HepG2 (cell line): ENCODE data around the gene ESF1. TPM values are rescaled to one million over a fixed set of nuclear protein-coding genes. Genes with fewer than 3 reads are reported as not detected.
A peak's percentile ranks its signal among the peaks of the same experiment; 100 is the strongest.

Source experiments
- CREB1 ChIP-seq, 2 experiments: fragments of 450-650 bp in 1 of 2; IDR thresholded peaks; 2 replicates each; pipeline ENCODE4 v1.6.1; 2016 to 2017; ENCODE audit warnings: control low read depth in 1 of 2, mild to moderate bottlenecking in 1 of 2, missing compliant biosample characterization in 1 of 2, missing genetic modification characterization in 1 of 2
- ELF3 ChIP-seq: IDR thresholded peaks from 2 replicates; pipeline ENCODE4 v1.6.1; 2016; ENCODE audit warnings: missing genetic modification reagents, missing compliant biosample characterization
- ESRRA ChIP-seq: sonication (generic); formaldehyde crosslinking; IDR thresholded peaks from 2 replicates; pipeline ENCODE4 v1.5.1; 2020; ENCODE audit warnings: mild to moderate bottlenecking, low read depth, missing genetic modification reagents
- FLYWCH1 ChIP-seq: sonication (generic); formaldehyde crosslinking; IDR thresholded peaks from 2 replicates; pipeline ENCODE4 v1.8.1; 2023; ENCODE audit warnings: mild to moderate bottlenecking, missing genetic modification reagents
- FOSL2 ChIP-seq: sonication (generic); formaldehyde crosslinking; IDR thresholded peaks from 2 replicates; pipeline ENCODE4 v1.4.0; 2020; ENCODE audit warnings: missing genetic modification reagents
- FOXJ3 ChIP-seq: sonication (generic); formaldehyde crosslinking; IDR thresholded peaks from 2 replicates; pipeline ENCODE4 v1.4.0; 2020; ENCODE audit warnings: missing genetic modification reagents, mild to moderate bottlenecking, borderline replicate concordance
- HDAC1 ChIP-seq: sonication (generic); formaldehyde crosslinking; IDR thresholded peaks from 2 replicates; pipeline ENCODE4 v1.5.1; 2020; ENCODE audit warnings: mild to moderate bottlenecking, missing genetic modification reagents
- HNF4G ChIP-seq, 2 experiments: sonication (generic) in 1 of 2; formaldehyde crosslinking in 1 of 2; IDR thresholded peaks; 2 replicates each; pipeline versions ENCODE4 v1.4.0 to v1.6.1; 2011 to 2020; ENCODE audit warnings: borderline replicate concordance in 2 of 2, low read depth in 2 of 2, mild to moderate bottlenecking in 2 of 2, low read length in 1 of 2, missing genetic modification reagents in 1 of 2, moderate library complexity in 1 of 2
- HNRNPUL1 ChIP-seq: fragments of 200-400 bp; formaldehyde crosslinking; IDR thresholded peaks from 2 replicates; pipeline ENCODE4 v1.6.1; 2017; ENCODE audit warnings: low read depth, mild to moderate bottlenecking, low read length, moderate library complexity
- MATR3 ChIP-seq: sonication (generic); formaldehyde crosslinking; IDR thresholded peaks from 2 replicates; pipeline ENCODE4 v1.4.0; 2020; ENCODE audit warnings: missing genetic modification reagents
- MXD4 ChIP-seq: IDR thresholded peaks from 2 replicates; pipeline ENCODE4 v1.6.1; 2016; ENCODE audit warnings: mild to moderate bottlenecking, missing biosample characterization, missing genetic modification reagents
- NFIB ChIP-seq: sonication (generic); formaldehyde crosslinking; IDR thresholded peaks from 2 replicates; pipeline ENCODE4 v1.9.0; 2021; ENCODE audit warnings: missing genetic modification reagents, mild to moderate bottlenecking, borderline replicate concordance
- POLR2A ChIP-seq, 2 experiments: IDR thresholded peaks; 2 replicates each; pipeline ENCODE4 v1.6.1; 2011; ENCODE audit warnings: low read depth in 2 of 2, low read length in 2 of 2, mild to moderate bottlenecking in 1 of 2, moderate library complexity in 1 of 2; ENCODE audit not compliant: insufficient read depth in 1 of 2
- RXRA ChIP-seq: sonication (generic); formaldehyde crosslinking; IDR thresholded peaks from 2 replicates; pipeline ENCODE4 v1.5.1; 2020; ENCODE audit warnings: missing genetic modification reagents
- SAP130 ChIP-seq: IDR thresholded peaks from 2 replicates; pipeline ENCODE4 v1.6.1; 2016; ENCODE audit warnings: low read depth
- TEAD3 ChIP-seq: optimal IDR thresholded peaks from 2 replicates; pipeline ENCODE3; 2016; ENCODE audit warnings: borderline replicate concordance
- TRIM24 ChIP-seq: sonication (generic); formaldehyde crosslinking; IDR thresholded peaks from 2 replicates; pipeline ENCODE4 v1.8.0; 2022; ENCODE audit warnings: mild to moderate bottlenecking, missing genetic modification reagents
- ZBTB42 ChIP-seq: sonication (generic); formaldehyde crosslinking; IDR thresholded peaks from 2 replicates; pipeline ENCODE4 v1.5.0; 2020; ENCODE audit warnings: mild to moderate bottlenecking, missing genetic modification reagents
- ZFY ChIP-seq: sonication (generic); formaldehyde crosslinking; IDR thresholded peaks from 2 replicates; pipeline ENCODE4 v1.4.0; 2020; ENCODE audit warnings: missing genetic modification reagents
- ZFYVE20 ChIP-seq: sonication (generic); formaldehyde crosslinking; IDR thresholded peaks from 2 replicates; pipeline ENCODE4 v1.8.0; 2023; ENCODE audit warnings: low read depth, mild to moderate bottlenecking, moderate library complexity, missing genetic modification reagents, borderline replicate concordance
- ZNF180 ChIP-seq: sonication (generic); formaldehyde crosslinking; IDR thresholded peaks from 2 replicates; pipeline ENCODE4 v1.4.0; 2020; ENCODE audit warnings: low read depth, missing genetic modification reagents, borderline replicate concordance
- ZNF260 ChIP-seq: sonication (generic); formaldehyde crosslinking; IDR thresholded peaks from 2 replicates; pipeline ENCODE4 v1.4.0; 2020; ENCODE audit warnings: missing genetic modification reagents, low read depth, mild to moderate bottlenecking, borderline replicate concordance
- ZNF552 ChIP-seq: sonication (generic); formaldehyde crosslinking; IDR thresholded peaks from 2 replicates; pipeline ENCODE4 v1.9.0; 2022; ENCODE audit warnings: missing genetic modification reagents, mild to moderate bottlenecking, borderline replicate concordance
- ZNF615 ChIP-seq: sonication (generic); formaldehyde crosslinking; IDR thresholded peaks from 2 replicates; pipeline ENCODE4 v1.5.0; 2020; ENCODE audit warnings: mild to moderate bottlenecking, missing genetic modification reagents, borderline replicate concordance
- ZNF772 ChIP-seq: sonication (generic); formaldehyde crosslinking; IDR thresholded peaks from 2 replicates; pipeline ENCODE4 v1.5.0; 2020; ENCODE audit warnings: mild to moderate bottlenecking, missing genetic modification reagents
- ZNF781 ChIP-seq: sonication (generic); formaldehyde crosslinking; IDR thresholded peaks from 2 replicates; pipeline ENCODE4 v1.5.1; 2020; ENCODE audit warnings: borderline replicate concordance, mild to moderate bottlenecking, missing genetic modification reagents; ENCODE audit errors: not compliant biosample characterization
- ZNF782 ChIP-seq: sonication (generic); formaldehyde crosslinking; IDR thresholded peaks from 2 replicates; pipeline ENCODE4 v1.4.0; 2020; ENCODE audit warnings: missing genetic modification reagents, mild to moderate bottlenecking, borderline replicate concordance
- ZNF883 ChIP-seq: sonication (generic); formaldehyde crosslinking; IDR thresholded peaks from 2 replicates; pipeline ENCODE4 v1.5.1; 2020; ENCODE audit warnings: mild to moderate bottlenecking, missing genetic modification reagents; ENCODE audit errors: not compliant biosample characterization
- polyA plus RNA-seq, 8 experiments: library from polyadenylated mRNA; depleted of rRNA in 3 of 8; stranded (reverse) in 7 of 8; unstranded in 1 of 8; fragments of >200 nt; fragmentation: Illumina TruSeq in 4 of 8; extraction: Trizol in 4 of 8; gene quantifications; 2 replicates each; pipeline versions ENCODE4 v1.2.1 to v1.2.3, GENCODE V29; 2011 to 2016; ENCODE audit warnings: low read depth in 4 of 8, missing spikeins in 1 of 8, mixed read lengths in 1 of 8; ENCODE audit not compliant: insufficient read depth in 1 of 8
- total RNA-seq, 5 experiments: library from RNA; depleted of rRNA; stranded (reverse); fragments of >200 nt; fragmentation: Illumina TruSeq; extraction: Trizol; gene quantifications; 2 replicates each; pipeline ENCODE4 v1.2.3, GENCODE V29; 2016; ENCODE audit warnings: low read depth in 1 of 5
- TF ChIP-seq, protein P1 (sequence below): sonication (generic); formaldehyde crosslinking; IDR thresholded peaks from 2 replicates; pipeline ENCODE4 v1.4.0; 2020; ENCODE audit warnings: mild to moderate bottlenecking, missing genetic modification reagents
- TF ChIP-seq, protein P2 (sequence below): sonication (generic); formaldehyde crosslinking; IDR thresholded peaks from 2 replicates; pipeline ENCODE4 v1.4.0; 2020; ENCODE audit warnings: mild to moderate bottlenecking, missing genetic modification reagents

Gene ESF1
- total and polyA plus RNA-seq, 2 of the 13 experiments (the other 11 are each of a cell fraction or from before 2014, with no cell fraction given) = 7.3 to 66.9 TPM

DNA sequence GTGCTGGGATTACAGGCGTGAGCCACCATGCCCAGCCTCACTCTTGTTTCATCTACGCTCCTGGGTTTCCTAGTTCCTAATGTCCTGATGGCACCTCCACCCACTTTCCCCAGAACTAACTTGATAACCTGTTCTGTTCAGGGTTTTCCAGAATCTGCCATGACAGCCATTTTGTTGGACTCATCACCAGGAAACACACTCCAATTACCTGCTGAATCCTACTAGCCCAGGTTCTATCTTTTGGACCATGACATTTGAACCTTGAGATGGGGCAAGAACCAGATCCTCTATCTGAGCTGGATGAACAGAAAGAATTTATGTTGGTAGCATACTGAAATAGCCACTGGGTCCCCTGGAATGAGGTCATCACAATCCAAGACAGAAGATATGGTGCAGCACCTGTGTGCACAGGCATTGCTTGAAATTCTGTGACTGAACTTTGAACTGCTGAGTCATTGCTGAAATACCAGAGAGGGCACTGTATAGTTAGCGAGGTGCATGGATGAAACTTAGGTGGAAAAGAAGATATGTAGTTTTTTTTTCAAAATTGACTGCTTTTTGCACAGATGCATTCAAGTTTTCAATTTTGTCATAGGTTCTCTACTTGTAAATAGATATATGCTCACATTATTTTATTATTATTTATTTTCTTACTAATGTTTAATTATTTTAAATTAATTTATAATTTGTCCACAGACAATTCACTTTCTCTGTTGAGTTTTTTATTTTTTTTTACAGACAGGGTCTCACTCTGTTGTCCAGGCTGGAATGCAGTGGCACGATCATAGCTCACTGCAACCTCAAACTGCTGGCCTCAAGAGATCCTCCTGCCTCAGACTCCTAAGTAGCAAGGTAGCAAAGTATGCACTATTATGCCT is 103.2 kb downstream of the ESF1 start (continued):
- TF ChIP-seq ZNF782 (CRISPR knock-in tag) (no peak), FOXJ3 (0 out of 2 replicates have a peak, but pooled peaks have one; percentile 16), HNRNPUL1 (no peak), ZNF615 (CRISPR knock-in tag) (no peak), ZNF552 (no peak), TRIM24 (CRISPR knock-in tag) (peak; percentile 75; the same call in 1 of the 2 replicates), ZNF781 (CRISPR knock-in tag) (peak; percentile 72), NFIB (CRISPR knock-in tag) (no peak), ESRRA (peak; percentile 73; the same call in 1 of the 2 replicates), ZFY (CRISPR knock-in tag) (no peak), CREB1 (IDR thresholded peaks at IDR 0.05) (peak; percentile 81), CREB1 (CRISPR knock-in tag; IDR thresholded peaks at IDR 0.05) (no peak), ELF3 (CRISPR knock-in tag) (peak; percentile 72), ZNF260 (CRISPR knock-in tag) (no peak), MXD4 (CRISPR knock-in tag) (no peak), ZNF772 (0 out of 2 replicates have a peak, but pooled peaks have one; percentile 54), FOSL2 (peak; percentile 100), FLYWCH1 (CRISPR knock-in tag) (no peak), SAP130 (CRISPR knock-in tag) (peak; percentile 80), RXRA (CRISPR knock-in tag) (no peak; the same call in 1 of the 2 replicates), HDAC1 (CRISPR knock-in tag) (peak; percentile 69), MATR3 (CRISPR knock-in tag) (no peak), ZNF180 (CRISPR knock-in tag) (no peak), POLR2A (IDR thresholded peaks at IDR 0.05; ENCODE audit: insufficient read depth in 1 of 2, low read depth in 2 of 2, low read length in 2 of 2) (no peak), HNF4G (IDR thresholded peaks at IDR 0.05; ENCODE audit: borderline replicate concordance, low read depth, low read length) (peak; percentile 97), HNF4G (CRISPR knock-in tag; IDR thresholded peaks at IDR 0.05; ENCODE audit: borderline replicate concordance, low read depth) (peak; percentile 90), ZFYVE20 (CRISPR knock-in tag) (no peak), ZBTB42 (CRISPR knock-in tag) (no peak), TEAD3 (CRISPR knock-in tag) (peak; percentile 98), ZNF883 (CRISPR knock-in tag) (no peak)
- TF ChIP-seq, protein P1, sequence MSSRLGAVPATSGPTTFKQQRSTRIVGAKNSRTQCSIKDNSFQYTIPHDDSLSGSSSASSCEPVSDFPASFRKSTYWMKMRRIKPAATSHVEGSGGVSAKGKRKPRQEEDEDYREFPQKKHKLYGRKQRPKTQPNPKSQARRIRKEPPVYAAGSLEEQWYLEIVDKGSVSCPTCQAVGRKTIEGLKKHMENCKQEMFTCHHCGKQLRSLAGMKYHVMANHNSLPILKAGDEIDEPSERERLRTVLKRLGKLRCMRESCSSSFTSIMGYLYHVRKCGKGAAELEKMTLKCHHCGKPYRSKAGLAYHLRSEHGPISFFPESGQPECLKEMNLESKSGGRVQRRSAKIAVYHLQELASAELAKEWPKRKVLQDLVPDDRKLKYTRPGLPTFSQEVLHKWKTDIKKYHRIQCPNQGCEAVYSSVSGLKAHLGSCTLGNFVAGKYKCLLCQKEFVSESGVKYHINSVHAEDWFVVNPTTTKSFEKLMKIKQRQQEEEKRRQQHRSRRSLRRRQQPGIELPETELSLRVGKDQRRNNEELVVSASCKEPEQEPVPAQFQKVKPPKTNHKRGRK = no peak
- TF ChIP-seq, protein P2, sequence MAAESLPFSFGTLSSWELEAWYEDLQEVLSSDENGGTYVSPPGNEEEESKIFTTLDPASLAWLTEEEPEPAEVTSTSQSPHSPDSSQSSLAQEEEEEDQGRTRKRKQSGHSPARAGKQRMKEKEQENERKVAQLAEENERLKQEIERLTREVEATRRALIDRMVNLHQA (CRISPR knock-in tag) = no peak
